RPMI8226 (cell line): Measurements from ENCODE around the gene ITGA6.

Experiments used
- DNase-seq: peaks from one replicate; pipeline ENCODE4 v3.0.0-alpha.2; 2015

The ITGA6 gene

GRCh38 chr2:172445851-172446250, 18.5 kb downstream of the ITGA6 start:
- DNase-seq, result no peak

GRCh38 chr2:172446474-172447063, 19.2 kb downstream of the ITGA6 start:
- DNase-seq, result no peak

GRCh38 chr2:172447811-172448493, 20.6 kb downstream of the ITGA6 start:
- DNase-seq, result no peak

- no peak for DNase-seq
Observed at GRCh38 chr2:172448544-172449267, 21.3 kb downstream of the ITGA6 start.

- no peak for DNase-seq
Observed at GRCh38 chr2:172449911-172450550, 22.6 kb downstream of the ITGA6 start.

- no peak for DNase-seq
Observed at GRCh38 chr2:172451923-172452322, 24.5 kb downstream of the ITGA6 start.

- DNase-seq, result no peak
Observed at GRCh38 chr2:172452845-172453244, 25.5 kb downstream of the ITGA6 start.

GRCh38 chr2:172454404-172455120, 27.2 kb downstream of the ITGA6 start:
- DNase-seq, result no peak

GRCh38 chr2:172455121-172455515, 27.7 kb downstream of the ITGA6 start:
- DNase-seq, result no peak

- DNase-seq, result no peak
Observed at GRCh38 chr2:172456002-172456401, 28.6 kb downstream of the ITGA6 start.

- no peak for DNase-seq
Observed at GRCh38 chr2:172457536-172457935, 30.1 kb downstream of the ITGA6 start.

- DNase-seq, result no peak
Observed at GRCh38 chr2:172458561-172459124, 31.3 kb downstream of the ITGA6 start.

GRCh38 chr2:172460780-172461201, 33.4 kb downstream of the ITGA6 start:
- no peak for DNase-seq

- peak; percentile 70 for DNase-seq
Observed at GRCh38 chr2:172461591-172462372, 34.4 kb downstream of the ITGA6 start.

GRCh38 chr2:172462373-172462848, 35.0 kb downstream of the ITGA6 start:
- no peak for DNase-seq

GRCh38 chr2:172462849-172463381, 35.5 kb downstream of the ITGA6 start:
- DNase-seq, result peak; percentile 38

- no peak for DNase-seq
Observed at GRCh38 chr2:172464400-172465129, 37.2 kb downstream of the ITGA6 start.

- DNase-seq, result peak; percentile 61
Observed at GRCh38 chr2:172465417-172466334, 38.3 kb downstream of the ITGA6 start.

GRCh38 chr2:172467382-172467781, 40.0 kb downstream of the ITGA6 start:
- no peak for DNase-seq
